ENCODE measurements around the gene PICK1. TPM values are rescaled to one million over a fixed set of nuclear protein-coding genes. Genes with fewer than 3 reads are reported as not detected.

PICK1 gene
- total RNA-seq, 1 donor from 2014 or later: 25.5 TPM

DNA sequence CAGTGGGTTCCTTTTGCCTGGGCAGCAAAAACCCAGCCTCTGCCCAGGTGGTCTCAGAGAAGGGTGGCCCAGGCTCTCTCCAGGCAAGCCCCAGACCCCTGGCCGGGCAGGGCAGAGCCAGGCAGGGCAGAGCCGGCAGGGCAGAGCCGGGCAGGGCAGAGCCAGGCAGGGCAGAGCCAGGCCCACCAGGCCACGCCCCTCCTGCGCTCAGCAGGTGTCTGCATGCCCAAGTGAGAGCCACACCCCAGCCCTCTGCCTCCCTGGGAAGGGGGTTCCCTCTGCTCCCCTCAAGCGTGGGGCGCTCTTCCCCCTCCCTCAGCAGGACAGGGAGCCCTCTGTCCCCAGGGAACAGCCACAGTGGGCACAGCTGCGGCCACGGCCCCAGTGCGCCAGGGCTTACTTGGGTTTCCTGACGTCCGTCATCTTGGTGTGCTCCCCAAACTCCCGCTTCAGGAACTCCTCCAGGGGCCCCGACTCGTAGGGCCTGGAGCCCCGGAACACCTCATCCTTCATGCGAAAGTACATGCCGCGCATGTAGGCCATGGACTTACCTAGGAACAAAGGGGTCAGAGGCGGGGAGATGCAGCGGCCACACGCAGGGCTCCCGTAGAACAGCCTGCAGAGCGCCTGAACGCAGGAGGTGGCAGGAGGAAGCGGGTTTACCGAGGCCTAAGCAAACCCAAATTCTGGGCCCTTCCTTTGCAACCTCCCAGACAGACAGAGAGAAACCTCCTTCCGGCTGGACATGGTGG is 63.3 kb downstream of the PICK1 start:
- peaks cover 10% of the 10 kb centered on the region for H3K36me3 Mint-ChIP-seq (ENCODE audit: low read depth)
- TF ChIP-seq, protein P1, sequence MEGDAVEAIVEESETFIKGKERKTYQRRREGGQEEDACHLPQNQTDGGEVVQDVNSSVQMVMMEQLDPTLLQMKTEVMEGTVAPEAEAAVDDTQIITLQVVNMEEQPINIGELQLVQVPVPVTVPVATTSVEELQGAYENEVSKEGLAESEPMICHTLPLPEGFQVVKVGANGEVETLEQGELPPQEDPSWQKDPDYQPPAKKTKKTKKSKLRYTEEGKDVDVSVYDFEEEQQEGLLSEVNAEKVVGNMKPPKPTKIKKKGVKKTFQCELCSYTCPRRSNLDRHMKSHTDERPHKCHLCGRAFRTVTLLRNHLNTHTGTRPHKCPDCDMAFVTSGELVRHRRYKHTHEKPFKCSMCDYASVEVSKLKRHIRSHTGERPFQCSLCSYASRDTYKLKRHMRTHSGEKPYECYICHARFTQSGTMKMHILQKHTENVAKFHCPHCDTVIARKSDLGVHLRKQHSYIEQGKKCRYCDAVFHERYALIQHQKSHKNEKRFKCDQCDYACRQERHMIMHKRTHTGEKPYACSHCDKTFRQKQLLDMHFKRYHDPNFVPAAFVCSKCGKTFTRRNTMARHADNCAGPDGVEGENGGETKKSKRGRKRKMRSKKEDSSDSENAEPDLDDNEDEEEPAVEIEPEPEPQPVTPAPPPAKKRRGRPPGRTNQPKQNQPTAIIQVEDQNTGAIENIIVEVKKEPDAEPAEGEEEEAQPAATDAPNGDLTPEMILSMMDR (IDR thresholded peaks at IDR 0.05): no peak
- ChIA-PET POLR2A (no interaction called here), CTCF (no interaction called here)
- intact Hi-C loops (cut with micrococcal nuclease): no loop called here
- ATAC-seq (ENCODE audit: low read depth) (no peak), DNase-seq (no peak)
- no peak overlapping the region for H3K27ac Mint-ChIP-seq
- H3K9me3 Mint-ChIP-seq: no peaks in the 10 kb centered on the region
- no peak overlapping the region for H3K4me3 Mint-ChIP-seq
- H3K4me1 Mint-ChIP-seq: no peaks in the 10 kb centered on the region
- no peaks in the 10 kb centered on the region for H3K27me3 Mint-ChIP-seq

DNA sequence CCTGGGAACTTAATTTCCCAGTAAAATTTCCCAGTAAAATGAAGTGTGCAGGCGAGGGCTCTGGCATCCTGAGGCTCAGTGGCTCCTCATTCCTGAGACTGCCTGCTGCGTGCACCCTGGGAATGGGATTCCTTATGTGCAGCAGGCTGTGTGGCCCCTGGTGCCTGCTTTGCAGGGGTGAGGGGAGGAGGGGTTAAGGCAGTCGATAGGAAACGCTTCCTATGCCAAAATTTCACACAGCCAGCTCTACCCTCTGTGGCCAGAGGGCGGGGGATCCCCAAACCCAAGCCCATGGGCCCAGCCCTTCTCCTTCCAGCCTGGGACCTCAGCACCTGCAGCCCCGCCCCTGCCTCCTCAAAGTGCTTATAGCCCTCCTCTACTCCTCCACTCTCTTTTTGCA is 65.4 kb downstream of the PICK1 start:
- intact Hi-C loops (cut with micrococcal nuclease): no loop called here
- CTCF ChIA-PET: no interaction called here
- Mint-ChIP-seq H3K27me3 (no peaks in the 10 kb centered on the region), H3K9me3 (no peaks in the 10 kb centered on the region), H3K4me1 (no peaks in the 10 kb centered on the region), H3K27ac (no peak overlapping the region), H3K4me3 (no peak overlapping the region), H3K36me3 (ENCODE audit: low read depth) (peaks cover 22% of the 10 kb centered on the region)
- POLR2A ChIA-PET: no interaction called here
- no peak for ATAC-seq (ENCODE audit: low read depth)
- DNase-seq: no peak
- TF ChIP-seq, protein P1 (IDR thresholded peaks at IDR 0.05): no peak

DNA sequence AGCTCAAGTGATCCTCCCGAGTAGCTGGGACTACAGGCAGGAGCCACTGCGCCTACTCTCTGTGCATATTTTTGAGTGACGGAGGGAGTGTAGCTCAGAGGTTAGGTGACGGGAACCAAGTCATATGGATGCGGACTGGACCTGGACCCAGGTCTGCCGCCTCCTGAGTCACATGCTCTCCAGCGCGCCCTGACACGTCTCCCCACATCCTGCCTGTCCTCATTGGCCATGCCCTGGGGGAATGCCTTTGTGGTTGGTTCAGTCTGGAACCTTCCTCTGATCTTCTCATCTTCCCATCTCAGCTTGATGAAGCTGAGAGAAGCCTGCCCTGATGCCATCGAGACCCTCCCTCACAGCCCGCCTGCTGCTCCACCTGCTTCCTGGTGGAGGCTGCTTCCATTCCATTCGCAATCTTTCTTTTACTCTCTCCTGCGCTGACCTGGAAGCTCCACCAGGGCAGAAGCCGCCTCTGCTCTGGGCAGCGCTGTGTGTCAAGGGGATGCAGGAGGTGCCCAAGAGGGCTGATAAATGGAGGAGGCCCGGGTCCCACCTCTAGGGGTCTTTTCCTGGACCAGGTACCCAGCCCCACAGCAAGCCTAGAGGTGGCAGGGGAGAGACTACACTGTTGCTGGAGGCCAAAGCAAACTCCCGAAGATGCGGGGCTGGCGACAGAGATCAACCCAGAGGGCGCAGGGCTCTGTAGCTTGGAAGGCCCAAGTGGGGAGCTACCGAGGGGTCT is 67.2 kb downstream of the PICK1 start:
- H3K4me1 Mint-ChIP-seq: no peaks in the 10 kb centered on the region
- DNase-seq (no peak), ATAC-seq (ENCODE audit: low read depth) (no peak)
- no peaks in the 10 kb centered on the region for H3K27me3 Mint-ChIP-seq
- H3K9me3 Mint-ChIP-seq: no peaks in the 10 kb centered on the region
- no peak overlapping the region for H3K27ac Mint-ChIP-seq
- ChIA-PET CTCF (no interaction called here), POLR2A (no interaction called here)
- peaks cover 22% of the 10 kb centered on the region for H3K36me3 Mint-ChIP-seq (ENCODE audit: low read depth)
- no peak overlapping the region for H3K4me3 Mint-ChIP-seq
- intact Hi-C loops (cut with micrococcal nuclease): no loop called here
- TF ChIP-seq, protein P1 (IDR thresholded peaks at IDR 0.05): no peak

DNA sequence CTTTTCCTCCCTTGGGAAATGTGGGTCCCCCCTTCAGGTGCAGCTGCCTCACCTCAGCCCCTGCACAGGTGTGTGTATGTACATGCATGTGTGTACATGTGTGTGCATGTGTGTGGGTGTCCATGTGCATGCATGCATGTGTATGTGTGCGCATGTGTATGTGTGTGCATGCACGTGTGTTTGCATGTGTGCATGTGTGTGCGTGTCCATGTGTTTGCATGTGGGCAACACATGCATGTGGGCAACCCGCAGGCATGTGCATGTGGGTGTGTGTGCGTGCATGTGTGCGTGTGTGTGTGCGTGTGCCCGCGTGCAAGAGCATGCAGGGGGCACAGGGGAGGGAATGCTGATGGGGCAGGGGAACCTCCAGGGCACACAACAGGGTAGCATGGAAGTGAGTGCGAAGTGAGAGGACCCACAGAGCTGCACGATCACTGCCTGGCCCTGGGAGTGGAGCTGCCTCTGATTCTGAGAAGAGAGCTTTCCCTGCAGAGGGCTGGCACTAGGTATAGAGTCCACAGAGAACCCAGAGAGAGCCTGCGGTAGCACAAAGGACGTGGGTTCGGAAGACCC is 67.9 kb downstream of the PICK1 start:
- ChIA-PET CTCF (no interaction called here), POLR2A (no interaction called here)
- Mint-ChIP-seq H3K4me1 (no peaks in the 10 kb centered on the region), H3K27ac (no peak overlapping the region), H3K36me3 (ENCODE audit: low read depth) (peaks cover 23% of the 10 kb centered on the region), H3K27me3 (no peaks in the 10 kb centered on the region), H3K4me3 (no peak overlapping the region), H3K9me3 (no peaks in the 10 kb centered on the region)
- no peak for DNase-seq
- TF ChIP-seq, protein P1 (IDR thresholded peaks at IDR 0.05): no peak
- no peak for ATAC-seq (ENCODE audit: low read depth)
- intact Hi-C loops (cut with micrococcal nuclease): no loop called here

Other genes with a start within 250 kb of the PICK1 start
- 0.40 and 0.83 TPM in 2 replicates for gene GCAT, start 249.5 kb upstream of the PICK1 start, total RNA-seq
- not detected in 2 replicates for gene GALR3, start 234.0 kb upstream of the PICK1 start, total RNA-seq
- gene ANKRD54, start 213.1 kb upstream of the PICK1 start, total RNA-seq: 12.6 and 16.5 TPM in 2 replicates
- gene EIF3L, start 208.0 kb upstream of the PICK1 start, total RNA-seq: 712 and 718 TPM in 2 replicates
- gene MICALL1, start 151.1 kb upstream of the PICK1 start, total RNA-seq: 20.8 and 27.6 TPM in 2 replicates
- 0.16 TPM in 1 of 2 replicates, not detected in the other for gene C22orf23, start 103.8 kb upstream of the PICK1 start, total RNA-seq
- gene POLR2F, start 103.7 kb upstream of the PICK1 start, total RNA-seq: 47.8 and 67.3 TPM in 2 replicates
- not detected in 2 replicates for gene SOX10, start 72.8 kb upstream of the PICK1 start, total RNA-seq
- gene SLC16A8, start 26.8 kb downstream of the PICK1 start, total RNA-seq: not detected in 2 replicates
- 0.34 and 0.64 TPM in 2 replicates for gene BAIAP2L2, start 53.3 kb downstream of the PICK1 start, total RNA-seq
- gene PLA2G6, start 124.4 kb downstream of the PICK1 start, total RNA-seq: 53.0 and 64.0 TPM in 2 replicates
- 2.3 and 4.5 TPM in 2 replicates for gene MAFF, start 144.6 kb downstream of the PICK1 start, total RNA-seq
- gene TMEM184B, start 215.6 kb downstream of the PICK1 start, total RNA-seq: 17.4 and 24.0 TPM in 2 replicates

Measured in activated B cell treated with CpG ODN at 0.5 μM for 24 hours (primary cell).